HepG2 (cell line): Measurements from ENCODE around the gene RHOT2. TPM values are rescaled to one million over a fixed set of nuclear protein-coding genes. Genes with fewer than 3 reads are reported as not detected.

Experiments used
- ATAC-seq: fragments of 200-7000 bp; cut with Tn5 transposase; 3 replicates; pipeline ENCODE4 v1.9.1; 2020; ENCODE audit warnings: mild to moderate bottlenecking, moderate library complexity
- BruUV-seq: library from RNA; stranded (reverse); fragments of 400-500 nt; replicated peaks from 2 replicates; lab custom pipeline; 2021; lab: Mats Ljungman, UMichigan
- CTCF ChIA-PET: fragments of 300-600 bp; formaldehyde crosslinking; extraction: SDS; loops from one replicate; lab custom pipeline; 2021; ENCODE audit warnings: low total read pairs, inconsistent platforms, low intra/inter-chr PET ratio; lab: Yijun Ruan, JAX
- POLR2A ChIA-PET: fragments of 350-600 bp; sonication (Branson Sonifier 250); formaldehyde crosslinking; loops from one replicate; lab custom pipeline; 2020; ENCODE audit warnings: antibody characterized with exemption, inconsistent platforms; lab: Yijun Ruan, JAX
- DNase-seq: peaks from one replicate; pipeline ENCODE4 v3.0.0-alpha.2; 2015; ENCODE audit warnings: low spot score
- FAIRE-seq: peaks from 3 replicates; lab custom pipeline; 2011; peaks lifted over from hg19 to GRCh38; lab: Jason Lieb, UNC
- H2AFZ ChIP-seq: one replicate; pipeline ENCODE4 v1.6.1; 2011; ENCODE audit warnings: low read length, inconsistent platforms
- H3K27ac ChIP-seq: fragments of 300-600 bp; 3 replicates; pipeline ENCODE4 v1.8.0; 2011; ENCODE audit warnings: mixed run types, mild to moderate bottlenecking, mixed read lengths, low read length, inconsistent platforms; ENCODE audit not compliant: insufficient read depth; ENCODE audit errors: extremely low read length
- H3K27me3 ChIP-seq, 2 experiments: fragments of 200-600 bp in 1 of 2; 2 replicates in 1 of 2; 3 replicates in 1 of 2; pipeline versions ENCODE4 v1.6.0 to v1.8.0; 2011; ENCODE audit warnings: low read length in 2 of 2, mild to moderate bottlenecking in 2 of 2, moderate library complexity in 2 of 2, inconsistent platforms in 1 of 2; ENCODE audit not compliant: insufficient read depth in 2 of 2, control insufficient read depth in 1 of 2
- H3K36me3 ChIP-seq, 2 experiments: fragments of 200-600 bp in 1 of 2; replicated peaks in 1 of 2; 2 replicates in 1 of 2; 3 replicates in 1 of 2; pipeline versions ENCODE4 v1.5.1 to v1.8.0; 2011; ENCODE audit warnings: low read length in 2 of 2, inconsistent platforms in 1 of 2; ENCODE audit not compliant: insufficient read depth in 2 of 2, control insufficient read depth in 1 of 2
- H3K4me1 ChIP-seq: 2 replicates; pipeline ENCODE4 v1.5.1; 2012; ENCODE audit warnings: low read length, inconsistent platforms; ENCODE audit not compliant: insufficient read depth
- H3K4me2 ChIP-seq: 2 replicates; pipeline ENCODE4 v1.6.0; 2011; ENCODE audit warnings: low read depth, low read length, inconsistent platforms
- H3K4me3 ChIP-seq, 3 experiments: fragments of 200-600 bp in 1 of 3; sonication (generic), shearing (Covaris generic) in 1 of 3; replicated peaks in 1 of 3; 2 replicates each; pipeline ENCODE4 v1.5.1; 2011 to 2016; ENCODE audit warnings: low read length in 3 of 3, inconsistent platforms in 2 of 3, low read depth in 2 of 3, mild to moderate bottlenecking in 2 of 3, control low read depth in 1 of 3, mixed read lengths in 1 of 3; ENCODE audit not compliant: insufficient read depth in 1 of 3
- H3K79me2 ChIP-seq: one replicate; pipeline ENCODE4 v1.6.1; 2011; ENCODE audit warnings: low read length, inconsistent platforms; ENCODE audit not compliant: insufficient read depth
- H3K9ac ChIP-seq: 2 replicates; pipeline ENCODE4 v1.6.0; 2011; ENCODE audit warnings: mild to moderate bottlenecking, low read depth, low read length, inconsistent platforms; ENCODE audit not compliant: insufficient read depth
- H3K9me3 ChIP-seq: 2 replicates; pipeline ENCODE4 v1.5.1; 2012; ENCODE audit warnings: mild to moderate bottlenecking, low read length
- H4K20me1 ChIP-seq: 2 replicates; pipeline ENCODE4 v1.6.0; 2011; ENCODE audit warnings: inconsistent platforms, mild to moderate bottlenecking, low read length, moderate library complexity; ENCODE audit not compliant: insufficient read depth
- ATM ChIP-seq: fragments of 450-650 bp; IDR thresholded peaks from 2 replicates; pipeline ENCODE4 v1.7.1; 2017; ENCODE audit warnings: mild to moderate bottlenecking, borderline replicate concordance
- HNRNPUL1 ChIP-seq: fragments of 200-400 bp; formaldehyde crosslinking; IDR thresholded peaks from 2 replicates; pipeline ENCODE4 v1.6.1; 2017; ENCODE audit warnings: low read depth, mild to moderate bottlenecking, low read length, moderate library complexity
- MED13 ChIP-seq: sonication (generic); formaldehyde crosslinking; IDR thresholded peaks from 2 replicates; pipeline ENCODE4 v1.5.0; 2020; ENCODE audit warnings: missing genetic modification reagents
- PHF20 ChIP-seq: sonication (generic); formaldehyde crosslinking; IDR thresholded peaks from 2 replicates; pipeline ENCODE4 v1.5.0; 2020; ENCODE audit warnings: mild to moderate bottlenecking, missing genetic modification reagents
- SKI ChIP-seq: fragments of 450-650 bp; IDR thresholded peaks from one replicate; pipeline ENCODE4 v1.6.1; 2018; ENCODE audit warnings: mild to moderate bottlenecking; ENCODE audit not compliant: partially characterized antibody
- ZNF484 ChIP-seq: sonication (generic); formaldehyde crosslinking; IDR thresholded peaks from 2 replicates; pipeline ENCODE4 v1.5.1; 2020; ENCODE audit warnings: mild to moderate bottlenecking, low read depth, missing genetic modification reagents, borderline replicate concordance
- ZNF576 ChIP-seq: sonication (generic); formaldehyde crosslinking; IDR thresholded peaks from 2 replicates; pipeline ENCODE4 v1.4.0; 2020; ENCODE audit warnings: mild to moderate bottlenecking, missing genetic modification reagents
- WGBS: methylation state at CpG from one replicate; pipeline ENCODE4 v1.1.6; 2017; ENCODE audit warnings: low lambda C conversion rate; 5-methylcytosine and 5-hydroxymethylcytosine counted together
- in situ Hi-C: cut with HindIII; loops from 2 replicates; pipeline ENCODE4 v1.10.0; 2017; ENCODE audit warnings: low pct_unique_long_range_greater_than_20kb; ENCODE audit not compliant: extremely low pct_ligation_motif_present
- intact Hi-C: fragments of 100-400 bp; cut with micrococcal nuclease; formaldehyde crosslinking; loops from one replicate; pipeline ENCODE4 v1.10.0; 2022; ENCODE audit not compliant: unreplicated experiment
- polyA plus RNA-seq, 8 experiments: library from polyadenylated mRNA; depleted of rRNA in 3 of 8; stranded (reverse) in 7 of 8; unstranded in 1 of 8; fragments of >200 nt; fragmentation: Illumina TruSeq in 4 of 8; extraction: Trizol in 4 of 8; gene quantifications; 2 replicates each; pipeline versions ENCODE4 v1.2.1 to v1.2.3, GENCODE V29; 2011 to 2016; ENCODE audit warnings: low read depth in 4 of 8, missing spikeins in 1 of 8, mixed read lengths in 1 of 8; ENCODE audit not compliant: insufficient read depth in 1 of 8
- total RNA-seq, 5 experiments: library from RNA; depleted of rRNA; stranded (reverse); fragments of >200 nt; fragmentation: Illumina TruSeq; extraction: Trizol; gene quantifications; 2 replicates each; pipeline ENCODE4 v1.2.3, GENCODE V29; 2016; ENCODE audit warnings: low read depth in 1 of 5
- TF ChIP-seq, protein P1 (sequence below): sonication (generic); formaldehyde crosslinking; IDR thresholded peaks from 2 replicates; pipeline ENCODE4 v1.5.1; 2020; ENCODE audit warnings: mild to moderate bottlenecking, missing genetic modification reagents

The RHOT2 gene
- total and polyA plus RNA-seq, 2 of the 13 experiments (the other 11 are each of a cell fraction or from before 2014, with no cell fraction given): 63.6 to 76.9 TPM

DNA sequence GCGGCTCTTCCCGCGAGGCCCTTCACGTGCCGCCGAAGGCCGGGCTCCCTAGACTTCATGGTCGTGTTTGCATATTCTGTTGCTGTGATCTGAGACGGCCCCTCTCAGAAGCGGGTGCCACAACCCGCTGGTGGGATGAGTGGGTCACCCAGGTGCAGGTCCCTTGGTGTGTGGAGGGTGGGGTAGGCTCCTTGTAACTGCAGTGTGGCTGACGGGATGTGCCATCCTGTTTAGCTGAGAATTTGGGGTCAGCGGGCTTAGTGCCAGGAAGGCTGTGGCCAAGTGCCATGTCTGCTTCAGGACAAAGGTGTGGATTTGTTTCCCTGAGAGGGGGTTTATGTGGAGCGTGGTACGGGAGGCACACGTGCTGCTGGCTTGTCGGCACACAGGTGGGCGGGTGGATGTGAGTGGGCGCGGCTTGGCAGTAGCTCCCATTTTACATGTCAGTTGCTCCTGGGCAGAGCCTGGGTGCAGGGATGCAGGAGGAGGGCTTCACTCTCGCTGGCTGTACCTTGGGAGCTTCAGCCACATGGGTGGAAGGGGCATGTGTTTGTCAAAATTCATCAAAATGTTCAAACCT lies 46.3 kb upstream of the RHOT2 start:
- WGBS: 95% methylated on average over 20 of the region's 21 CpGs
- Histone ChIP-seq H3K9me3 (no peaks in the 10 kb centered on the region), H4K20me1 (no peaks in the 10 kb centered on the region), H3K79me2 (no peaks in the 10 kb centered on the region), H3K4me1 (peaks cover 7% of the 10 kb centered on the region), H3K36me3 (no peaks in the 10 kb centered on the region), H3K4me3 (no peak overlapping the region), H3K27ac (no peak overlapping the region), H3K27me3 (no peaks in the 10 kb centered on the region), H3K4me2 (no peak overlapping the region), H2AFZ (no peak overlapping the region), H3K9ac (no peak overlapping the region)
- in situ Hi-C loops: no loop called here
- ATAC-seq: no peak
- TF ChIP-seq HNRNPUL1 (no peak), PHF20 (CRISPR knock-in tag) (no peak), MED13 (CRISPR knock-in tag) (no peak), ATM (no peak), ZNF576 (CRISPR knock-in tag) (no peak), SKI (no peak), ZNF484 (CRISPR knock-in tag) (no peak)
- TF ChIP-seq, protein P1, sequence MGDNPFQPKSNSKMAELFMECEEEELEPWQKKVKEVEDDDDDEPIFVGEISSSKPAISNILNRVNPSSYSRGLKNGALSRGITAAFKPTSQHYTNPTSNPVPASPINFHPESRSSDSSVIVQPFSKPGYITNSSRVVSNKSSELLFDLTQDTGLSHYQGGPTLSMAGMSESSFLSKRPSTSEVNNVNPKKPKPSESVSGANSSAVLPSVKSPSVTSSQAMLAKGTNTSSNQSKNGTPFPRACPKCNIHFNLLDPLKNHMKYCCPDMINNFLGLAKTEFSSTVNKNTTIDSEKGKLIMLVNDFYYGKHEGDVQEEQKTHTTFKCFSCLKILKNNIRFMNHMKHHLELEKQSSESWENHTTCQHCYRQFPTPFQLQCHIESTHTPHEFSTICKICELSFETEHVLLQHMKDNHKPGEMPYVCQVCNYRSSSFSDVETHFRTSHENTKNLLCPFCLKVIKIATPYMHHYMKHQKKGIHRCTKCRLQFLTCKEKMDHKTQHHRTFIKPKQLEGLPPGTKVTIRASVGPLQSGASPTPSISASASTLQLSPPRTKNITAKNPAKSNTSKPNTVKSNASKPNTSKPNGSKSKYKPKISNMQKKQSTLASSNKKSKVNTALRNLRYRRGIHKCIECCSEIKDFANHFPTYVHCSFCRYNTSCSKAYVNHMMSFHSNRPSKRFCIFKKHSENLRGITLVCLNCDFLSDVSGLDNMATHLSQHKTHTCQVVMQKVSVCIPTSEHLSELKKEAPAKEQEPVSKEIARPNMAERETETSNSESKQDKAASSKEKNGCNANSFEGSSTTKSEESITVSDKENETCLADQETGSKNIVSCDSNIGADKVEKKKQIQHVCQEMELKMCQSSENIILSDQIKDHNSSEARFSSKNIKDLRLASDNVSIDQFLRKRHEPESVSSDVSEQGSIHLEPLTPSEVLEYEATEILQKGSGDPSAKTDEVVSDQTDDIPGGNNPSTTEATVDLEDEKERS (CRISPR knock-in tag): no peak
- POLR2A ChIA-PET: no interaction called here
- DNase-seq: no peak
- FAIRE-seq: no peak
- intact Hi-C loops: no loop called here
- CTCF ChIA-PET: no interaction called here
- no TSS peak for BruUV-seq
